Esophagus squamous epithelium (tissue), 4 donors: Measurements from ENCODE around the gene WBP1L.

Experiments used
- POLR2A ChIP-seq, 4 donors: fragments of 450-650 bp; IDR thresholded peaks; one replicate each; pipeline ENCODE4 v1.6.1; 2017; ENCODE audit warnings: antibody characterized with exemption in 4 of 4, mild to moderate bottlenecking in 4 of 4, moderate library complexity in 3 of 4
- TF ChIP-seq, protein P1 (sequence below), 6 experiments: fragments of 450-650 bp in 4 of 6; fragments of 200-600 bp in 2 of 6; sonication (generic) in 2 of 6; IDR thresholded peaks; one replicate each; pipeline ENCODE4 v1.5.1; 2016 to 2019; ENCODE audit warnings: antibody characterized with exemption in 6 of 6, mild to moderate bottlenecking in 4 of 6, moderate library complexity in 4 of 6

DNA sequence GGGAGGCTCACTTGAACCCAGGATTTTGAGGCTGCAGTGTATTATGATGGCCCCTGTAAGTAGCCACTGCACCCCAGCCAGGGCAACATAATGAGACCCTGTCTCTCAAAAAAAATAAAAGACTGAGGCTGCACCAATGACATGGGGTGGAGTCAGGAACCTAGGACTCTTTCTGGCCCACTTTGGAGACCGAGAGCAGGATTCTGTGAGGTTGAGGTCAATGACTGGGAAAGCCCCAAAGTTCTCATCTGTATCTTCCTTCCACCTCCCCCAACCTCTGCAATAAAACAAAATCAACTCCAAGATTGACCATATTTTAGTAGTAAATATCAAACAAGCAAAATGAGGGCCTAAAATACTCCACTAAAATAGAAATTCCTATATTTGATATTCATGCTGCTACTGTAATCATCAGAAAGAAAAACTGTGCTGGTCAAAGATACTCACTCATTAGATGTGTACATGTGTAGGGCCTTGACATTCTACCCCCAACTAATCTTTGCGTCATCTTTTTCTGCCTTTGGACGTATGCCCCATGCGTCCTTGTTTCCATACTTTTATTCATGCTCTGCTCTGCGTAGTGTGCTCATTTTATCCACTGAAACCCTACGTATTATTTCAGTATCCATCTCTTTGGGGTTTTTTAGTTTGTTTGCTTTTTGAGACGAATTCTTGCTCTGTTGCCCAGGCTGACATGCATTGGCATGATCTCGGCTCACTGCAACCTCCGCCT, 23.8 kb downstream of the WBP1L start:
- TF ChIP-seq, protein P1, sequence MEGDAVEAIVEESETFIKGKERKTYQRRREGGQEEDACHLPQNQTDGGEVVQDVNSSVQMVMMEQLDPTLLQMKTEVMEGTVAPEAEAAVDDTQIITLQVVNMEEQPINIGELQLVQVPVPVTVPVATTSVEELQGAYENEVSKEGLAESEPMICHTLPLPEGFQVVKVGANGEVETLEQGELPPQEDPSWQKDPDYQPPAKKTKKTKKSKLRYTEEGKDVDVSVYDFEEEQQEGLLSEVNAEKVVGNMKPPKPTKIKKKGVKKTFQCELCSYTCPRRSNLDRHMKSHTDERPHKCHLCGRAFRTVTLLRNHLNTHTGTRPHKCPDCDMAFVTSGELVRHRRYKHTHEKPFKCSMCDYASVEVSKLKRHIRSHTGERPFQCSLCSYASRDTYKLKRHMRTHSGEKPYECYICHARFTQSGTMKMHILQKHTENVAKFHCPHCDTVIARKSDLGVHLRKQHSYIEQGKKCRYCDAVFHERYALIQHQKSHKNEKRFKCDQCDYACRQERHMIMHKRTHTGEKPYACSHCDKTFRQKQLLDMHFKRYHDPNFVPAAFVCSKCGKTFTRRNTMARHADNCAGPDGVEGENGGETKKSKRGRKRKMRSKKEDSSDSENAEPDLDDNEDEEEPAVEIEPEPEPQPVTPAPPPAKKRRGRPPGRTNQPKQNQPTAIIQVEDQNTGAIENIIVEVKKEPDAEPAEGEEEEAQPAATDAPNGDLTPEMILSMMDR (IDR thresholded peaks at IDR 0.05) = no peak
- TF ChIP-seq POLR2A (IDR thresholded peaks at IDR 0.05) = no peak
